Measurements from ENCODE around the gene KLF6. TPM values are rescaled to one million over a fixed set of nuclear protein-coding genes. Genes with fewer than 3 reads are reported as not detected.

KLF6 gene
- total and polyA plus RNA-seq, 2 experiments from 2014 or later, result 19.6 to 35.4 TPM

GRCh38 chr10:3757250-3757637, 27.8 kb downstream of the KLF6 start (continued):
- no peak for TF ChIP-seq REST (IDR thresholded peaks at IDR 0.05; ENCODE audit: unreplicated experiment)
- TF ChIP-seq EZH2 (IDR thresholded peaks at IDR 0.05; ENCODE audit: low read depth, unreplicated experiment), result no peak
- TF ChIP-seq EZH2phosphoT487 (IDR thresholded peaks at IDR 0.05; ENCODE audit: unreplicated experiment), result no peak
- no peak for TF ChIP-seq JUNB (IDR thresholded peaks at IDR 0.05; ENCODE audit: unreplicated experiment)
- no peak for TF ChIP-seq POLR2AphosphoS5 (IDR thresholded peaks at IDR 0.05; ENCODE audit: low read depth)
- TF ChIP-seq ETS1 (IDR thresholded peaks at IDR 0.05), result no peak

- Histone ChIP-seq H3K9me2 (ENCODE audit: insufficient read depth) (0 out of 2 replicates have a peak, but pooled peaks cover 9% of the 10 kb centered on the region), H3K4me3 (no peak overlapping the region), H4K20me1 (replicated peaks; ENCODE audit: insufficient read depth) (no peaks in the 10 kb centered on the region), H3K4me2 (no peak overlapping the region), H3K79me2 (replicated peaks; ENCODE audit: insufficient read depth) (no peaks in the 10 kb centered on the region), H2AFZ (no peak overlapping the region), H3K27me3 (ENCODE audit: insufficient read depth) (no peaks in the 10 kb centered on the region), H3F3A (replicated peaks; ENCODE audit: low read depth) (no peaks in the 10 kb centered on the region), H3K27ac (ENCODE audit: low read depth) (no peak overlapping the region), H3K36me3 (ENCODE audit: insufficient read depth) (no peaks in the 10 kb centered on the region), H3K4me1 (ENCODE audit: insufficient read depth) (peaks cover 7% of the 10 kb centered on the region; the same call in 1 of the 2 replicates)
- no peak for TF ChIP-seq NANOG (IDR thresholded peaks at IDR 0.05; ENCODE audit: borderline replicate concordance)
- TF ChIP-seq ZNF331 (CRISPR knock-in tag; IDR thresholded peaks at IDR 0.05; ENCODE audit: low read depth), result no peak
- no peak for TF ChIP-seq CTCF (conservative IDR thresholded peaks at IDR 0.05; ENCODE audit: low read depth in 2 of 2)
- TF ChIP-seq EZH2phosphoT487 (IDR thresholded peaks at IDR 0.05; ENCODE audit: unreplicated experiment), result no peak
- TF ChIP-seq EZH2 (IDR thresholded peaks at IDR 0.05; ENCODE audit: low read depth, unreplicated experiment), result no peak
- no peak for TF ChIP-seq POLR2AphosphoS5 (IDR thresholded peaks at IDR 0.05; ENCODE audit: low read depth)
- TF ChIP-seq ZNF114 (CRISPR knock-in tag; IDR thresholded peaks at IDR 0.05), result no peak
- TF ChIP-seq ETS1 (IDR thresholded peaks at IDR 0.05), result no peak
- ATAC-seq (no peak), DNase-seq (ENCODE audit: low spot score) (no peak)
- Mint-ChIP-seq H3K4me3 (no peak overlapping the region), H3K9me3 (no peaks in the 10 kb centered on the region), H3K27ac (no peak overlapping the region), H3K4me1 (peaks cover 4% of the 10 kb centered on the region; the same call in 2 of the 3 replicates), H3K36me3 (ENCODE audit: low read depth) (no peaks in the 10 kb centered on the region), H3K27me3 (ENCODE audit: insufficient read depth, low read depth, poor library complexity) (no peaks in the 10 kb centered on the region)
These were observed 28.7 kb downstream of the KLF6 start for GRCh38 chr10:3756360-3756740.
